ENCODE data around the gene ANKMY1. TPM values are rescaled to one million over a fixed set of nuclear protein-coding genes. Genes with fewer than 3 reads are reported as not detected.

The ANKMY1 gene
- total and polyA plus RNA-seq, 3 donors from 2014 or later: 57.3 to 92.5 (median 75.7) TPM

DNA sequence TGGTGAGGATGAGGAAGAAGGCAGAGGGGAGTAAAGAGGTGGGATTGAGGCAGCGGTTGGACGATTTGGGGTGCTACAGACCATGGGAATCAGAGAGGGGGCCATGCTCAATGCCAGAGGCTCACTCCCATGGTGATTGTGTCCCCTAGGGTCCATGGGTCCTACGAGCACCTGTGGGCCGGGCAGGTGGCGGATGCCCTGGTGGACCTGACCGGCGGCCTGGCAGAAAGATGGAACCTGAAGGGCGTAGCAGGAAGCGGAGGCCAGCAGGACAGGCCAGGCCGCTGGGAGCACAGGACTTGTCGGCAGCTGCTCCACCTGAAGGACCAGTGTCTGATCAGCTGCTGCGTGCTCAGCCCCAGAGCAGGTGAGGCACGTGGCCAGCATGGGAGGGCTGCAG, 34.0 kb upstream of the ANKMY1 start:
- intact Hi-C loops (cut with DNase I; ENCODE audit: low total_unique reads): no loop called here
- Histone ChIP-seq H3K4me1 (peaks cover 37% of the 10 kb centered on the region), H3K36me3 (ENCODE audit: low read depth, missing control alignments) (no peaks in the 10 kb centered on the region)

DNA sequence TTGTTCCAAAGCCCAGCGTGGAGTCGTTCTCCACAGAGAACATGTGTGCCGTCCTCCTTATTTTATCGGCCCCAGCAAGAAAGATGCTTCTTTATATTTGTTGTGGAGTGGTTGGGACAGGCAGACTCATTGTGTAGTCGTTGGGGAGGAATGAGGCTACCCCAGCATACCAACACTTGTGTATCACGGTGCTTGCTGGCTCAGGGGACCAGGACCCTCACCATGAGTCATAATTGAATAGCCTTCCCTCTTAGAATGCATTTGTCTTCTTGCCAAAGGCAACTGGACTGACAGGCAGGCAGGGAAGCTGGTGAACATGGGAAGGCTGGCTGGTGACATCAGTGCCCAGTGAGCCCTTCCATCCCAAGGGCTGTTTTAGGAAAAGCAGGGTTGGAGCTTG, 33.4 kb upstream of the ANKMY1 start:
- no peak for DNase-seq
- no peaks in the 10 kb centered on the region for H3K9me3 ChIP-seq
- intact Hi-C loops (cut with DNase I; ENCODE audit: low total_unique reads): no loop called here
- no peak for TF ChIP-seq POLR2A (IDR thresholded peaks at IDR 0.05)
- TF ChIP-seq, protein P1, sequence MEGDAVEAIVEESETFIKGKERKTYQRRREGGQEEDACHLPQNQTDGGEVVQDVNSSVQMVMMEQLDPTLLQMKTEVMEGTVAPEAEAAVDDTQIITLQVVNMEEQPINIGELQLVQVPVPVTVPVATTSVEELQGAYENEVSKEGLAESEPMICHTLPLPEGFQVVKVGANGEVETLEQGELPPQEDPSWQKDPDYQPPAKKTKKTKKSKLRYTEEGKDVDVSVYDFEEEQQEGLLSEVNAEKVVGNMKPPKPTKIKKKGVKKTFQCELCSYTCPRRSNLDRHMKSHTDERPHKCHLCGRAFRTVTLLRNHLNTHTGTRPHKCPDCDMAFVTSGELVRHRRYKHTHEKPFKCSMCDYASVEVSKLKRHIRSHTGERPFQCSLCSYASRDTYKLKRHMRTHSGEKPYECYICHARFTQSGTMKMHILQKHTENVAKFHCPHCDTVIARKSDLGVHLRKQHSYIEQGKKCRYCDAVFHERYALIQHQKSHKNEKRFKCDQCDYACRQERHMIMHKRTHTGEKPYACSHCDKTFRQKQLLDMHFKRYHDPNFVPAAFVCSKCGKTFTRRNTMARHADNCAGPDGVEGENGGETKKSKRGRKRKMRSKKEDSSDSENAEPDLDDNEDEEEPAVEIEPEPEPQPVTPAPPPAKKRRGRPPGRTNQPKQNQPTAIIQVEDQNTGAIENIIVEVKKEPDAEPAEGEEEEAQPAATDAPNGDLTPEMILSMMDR (IDR thresholded peaks at IDR 0.05): no peak
- 88 to 92% methylated on average over 6 of the region's 6 CpGs for WGBS, 2 donors
- H3K36me3 ChIP-seq (ENCODE audit: low read depth, missing control alignments): no peaks in the 10 kb centered on the region
- H3K27me3 ChIP-seq: no peaks in the 10 kb centered on the region
- H3K27ac ChIP-seq: no peak overlapping the region
- peaks cover 34% of the 10 kb centered on the region for H3K4me1 ChIP-seq
- H3K4me3 ChIP-seq: no peak overlapping the region

More for the DNA sequence above, 34.0 kb upstream of the ANKMY1 start:
- H3K27me3 ChIP-seq: no peaks in the 10 kb centered on the region
- no peak overlapping the region for H3K27ac ChIP-seq
- TF ChIP-seq, protein P1 (IDR thresholded peaks at IDR 0.05): no peak
- no peak for TF ChIP-seq POLR2A (IDR thresholded peaks at IDR 0.05)
- 81 to 94% methylated on average over 2 to 13 of the region's 13 CpGs for WGBS, 2 donors
- no peak for DNase-seq
- H3K9me3 ChIP-seq: no peaks in the 10 kb centered on the region
- H3K4me3 ChIP-seq: no peak overlapping the region

DNA sequence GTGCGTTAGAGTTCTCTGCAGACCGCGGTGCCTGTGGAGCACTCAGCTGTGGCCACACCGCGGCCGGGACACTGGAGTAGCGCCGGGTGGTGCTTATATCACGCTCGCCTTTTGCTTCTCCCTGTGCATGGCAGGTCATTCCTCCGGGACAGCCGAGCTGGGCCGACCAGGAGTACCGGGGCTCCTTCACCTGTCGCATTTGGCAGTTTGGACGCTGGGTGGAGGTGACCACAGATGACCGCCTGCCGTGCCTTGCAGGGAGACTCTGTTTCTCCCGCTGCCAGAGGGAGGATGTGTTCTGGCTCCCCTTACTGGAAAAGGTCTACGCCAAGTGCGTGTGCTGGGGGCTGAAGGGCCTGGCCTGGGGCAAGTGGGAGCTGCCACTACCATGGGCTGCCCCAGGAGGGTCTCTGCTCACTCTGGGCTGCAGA, 32.9 kb upstream of the ANKMY1 start:
- peaks cover 29% of the 10 kb centered on the region for H3K4me1 ChIP-seq
- H3K27ac ChIP-seq: no peak overlapping the region
- H3K9me3 ChIP-seq: no peaks in the 10 kb centered on the region
- TF ChIP-seq POLR2A (IDR thresholded peaks at IDR 0.05): no peak
- TF ChIP-seq, protein P1 (IDR thresholded peaks at IDR 0.05): no peak
- no peaks in the 10 kb centered on the region for H3K36me3 ChIP-seq (ENCODE audit: low read depth, missing control alignments)
- intact Hi-C loops (cut with DNase I; ENCODE audit: low total_unique reads): no loop called here
- 90 to 94% methylated on average over 20 to 21 of the region's 21 CpGs for WGBS, 2 donors
- no peak for DNase-seq
- H3K27me3 ChIP-seq: no peaks in the 10 kb centered on the region
- no peak overlapping the region for H3K4me3 ChIP-seq

DNA sequence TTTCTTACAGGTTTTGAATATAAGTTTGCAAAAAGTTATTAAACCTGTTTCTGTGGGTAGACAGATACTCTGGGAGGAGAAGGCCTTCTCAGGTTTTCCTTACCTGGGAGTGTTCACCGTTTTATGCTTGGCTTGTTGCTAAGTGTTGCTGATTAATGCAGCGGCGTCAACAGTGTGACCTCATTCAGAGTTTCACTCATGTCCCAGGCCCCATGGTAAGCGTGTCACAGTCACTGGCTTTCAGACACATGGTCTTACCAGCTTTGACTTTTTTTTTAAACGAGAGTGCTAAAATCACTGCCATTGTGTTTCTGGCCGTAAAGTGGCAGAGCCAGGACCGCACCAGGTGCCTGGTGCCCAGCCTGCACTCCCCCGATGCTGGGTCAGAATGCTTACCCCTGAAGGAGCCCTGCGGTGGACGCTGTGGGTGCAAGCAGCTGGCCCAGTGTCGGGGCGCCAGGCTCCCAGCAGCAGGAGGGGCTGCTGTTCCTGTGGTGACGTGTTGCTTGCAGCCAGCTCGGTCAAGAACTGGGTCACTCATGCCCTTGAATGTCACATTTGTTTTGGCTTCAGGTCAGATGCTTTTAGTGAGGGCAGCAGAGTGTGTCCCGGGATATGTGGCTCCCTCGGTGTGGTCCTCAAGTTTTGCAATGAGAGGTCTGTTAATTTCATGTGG, 32.2 kb upstream of the ANKMY1 start:
- H3K27me3 ChIP-seq: no peaks in the 10 kb centered on the region
- intact Hi-C loops (cut with DNase I; ENCODE audit: low total_unique reads): no loop called here
- no peak for DNase-seq
- H3K4me3 ChIP-seq: no peak overlapping the region
- whole genome bisulfite sequencing, 2 donors: 88 to 95% methylated on average over 10 to 12 of the region's 16 CpGs
- H3K36me3 ChIP-seq (ENCODE audit: low read depth, missing control alignments): no peaks in the 10 kb centered on the region
- no peaks in the 10 kb centered on the region for H3K9me3 ChIP-seq
- no peak overlapping the region for H3K27ac ChIP-seq
- no peak for TF ChIP-seq POLR2A (IDR thresholded peaks at IDR 0.05)
- TF ChIP-seq, protein P1 (IDR thresholded peaks at IDR 0.05): no peak
- peaks cover 28% of the 10 kb centered on the region for H3K4me1 ChIP-seq

DNA sequence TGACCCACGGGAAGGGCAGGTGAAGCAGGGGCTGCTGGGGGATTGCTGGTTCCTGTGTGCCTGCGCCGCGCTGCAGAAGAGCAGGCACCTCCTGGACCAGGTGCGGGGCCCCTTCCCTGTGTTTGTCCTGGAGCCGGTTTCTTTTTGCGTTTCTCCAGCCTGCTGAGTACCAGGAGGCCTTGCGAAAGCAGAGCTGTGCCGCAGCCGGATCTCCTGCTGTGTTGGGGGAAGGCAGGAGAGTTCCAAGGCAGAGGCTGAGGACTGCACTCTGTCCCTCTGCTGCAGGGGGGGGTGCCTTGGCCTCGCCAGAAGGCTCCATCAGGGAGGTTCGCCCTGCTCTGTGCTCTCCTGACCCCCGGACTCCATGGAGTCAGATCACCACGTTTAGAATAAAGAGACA, 31.6 kb upstream of the ANKMY1 start:
- TF ChIP-seq, protein P1 (IDR thresholded peaks at IDR 0.05): no peak
- no peak for TF ChIP-seq POLR2A (IDR thresholded peaks at IDR 0.05)
- no peak for DNase-seq
- Histone ChIP-seq H3K9me3 (no peaks in the 10 kb centered on the region), H3K36me3 (ENCODE audit: low read depth, missing control alignments) (no peaks in the 10 kb centered on the region), H3K27ac (no peak overlapping the region), H3K27me3 (no peaks in the 10 kb centered on the region), H3K4me3 (no peak overlapping the region), H3K4me1 (peaks cover 28% of the 10 kb centered on the region)
- intact Hi-C loops (cut with DNase I; ENCODE audit: low total_unique reads): no loop called here
- 88 to 92% methylated on average over 11 to 14 of the region's 14 CpGs for WGBS, 2 donors

Data from testis (tissue), 3 donors.